ENCODE data around the gene DBNDD1. TPM values are rescaled to one million over a fixed set of nuclear protein-coding genes. Genes with fewer than 3 reads are reported as not detected.

The DBNDD1 gene
- total and polyA plus RNA-seq, 10 of the 15 experiments (the other 5 are each of a cell fraction or from before 2014, with no cell fraction given), result 0.06 to 4.6 (median 0.55) TPM

GRCh38 chr16:89958068-89958467, 61.2 kb downstream of the DBNDD1 start:
- Histone ChIP-seq H3K4me2 (ENCODE audit: control insufficient read depth, insufficient read depth) (no peak overlapping the region), H2AFZ (ENCODE audit: control insufficient read depth, low read depth, low read length) (no peak overlapping the region), H3K27ac (ENCODE audit: control insufficient read depth, insufficient read depth) (no peak overlapping the region), H3K9ac (ENCODE audit: control insufficient read depth, insufficient read depth, low read length) (no peak overlapping the region), H3K4me1 (ENCODE audit: control insufficient read depth, insufficient read depth, low read length) (peaks cover 23% of the 10 kb centered on the region), H3K4me3 (no peak overlapping the region), H3K79me2 (ENCODE audit: control insufficient read depth, insufficient read depth, low read length) (no peaks in the 10 kb centered on the region), H3K9me3 (replicated peaks; ENCODE audit: control insufficient read depth, insufficient read depth, low read length) (no peaks in the 10 kb centered on the region), H3K36me3 (ENCODE audit: control insufficient read depth in 2 of 2, insufficient read depth in 2 of 2, low read length in 1 of 2) (peaks cover 0 to 5% of the 10 kb centered on the region in 2 experiments), H3K27me3 (replicated peaks in 1 of 2; ENCODE audit: control insufficient read depth in 2 of 2, insufficient read depth in 2 of 2, low read length in 1 of 2) (no peaks in the 10 kb centered on the region), H4K20me1 (ENCODE audit: control insufficient read depth, insufficient read depth) (no peaks in the 10 kb centered on the region)
- BruUV-seq (replicated peaks), result no TSS peak
- FAIRE-seq (no peak), DNase-seq (ENCODE audit: low read depth, low spot score) (no peak), ATAC-seq (peak; percentile 29; the same call in 2 of the 3 replicates)
- 90% methylated on average over 7 of the region's 7 CpGs for WGBS (ENCODE audit: insufficient coverage, insufficient replicate concordance, low lambda C conversion rate, missing lambda C conversion rate)
- TF ChIP-seq ZZZ3 (IDR thresholded peaks at IDR 0.05; ENCODE audit: control insufficient read depth, insufficient read length, low read depth) (no peak), SP1 (IDR thresholded peaks at IDR 0.05; ENCODE audit: low read depth, low read length) (peak; percentile 66)
- TF ChIP-seq, protein P1, sequence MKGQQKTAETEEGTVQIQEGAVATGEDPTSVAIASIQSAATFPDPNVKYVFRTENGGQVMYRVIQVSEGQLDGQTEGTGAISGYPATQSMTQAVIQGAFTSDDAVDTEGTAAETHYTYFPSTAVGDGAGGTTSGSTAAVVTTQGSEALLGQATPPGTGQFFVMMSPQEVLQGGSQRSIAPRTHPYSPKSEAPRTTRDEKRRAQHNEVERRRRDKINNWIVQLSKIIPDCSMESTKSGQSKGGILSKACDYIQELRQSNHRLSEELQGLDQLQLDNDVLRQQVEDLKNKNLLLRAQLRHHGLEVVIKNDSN (IDR thresholded peaks at IDR 0.05; ENCODE audit: borderline replicate concordance, extremely low read length, insufficient read depth, low read depth, low read length), result peak; percentile 67
- SMC1A ChIA-PET (ENCODE audit: uncharacterized antibody, unreplicated experiment), result no interaction called here
- RAD21 ChIA-PET (ENCODE audit: unreplicated experiment), result no interaction called here
- POLR2A ChIA-PET, result no interaction called here
- CTCF ChIA-PET, result no interaction called here
- intact Hi-C loops (cut with micrococcal nuclease; ENCODE audit: unreplicated experiment), result no loop called here
- in situ Hi-C loops (cut with MboI), result no loop called here

DNA sequence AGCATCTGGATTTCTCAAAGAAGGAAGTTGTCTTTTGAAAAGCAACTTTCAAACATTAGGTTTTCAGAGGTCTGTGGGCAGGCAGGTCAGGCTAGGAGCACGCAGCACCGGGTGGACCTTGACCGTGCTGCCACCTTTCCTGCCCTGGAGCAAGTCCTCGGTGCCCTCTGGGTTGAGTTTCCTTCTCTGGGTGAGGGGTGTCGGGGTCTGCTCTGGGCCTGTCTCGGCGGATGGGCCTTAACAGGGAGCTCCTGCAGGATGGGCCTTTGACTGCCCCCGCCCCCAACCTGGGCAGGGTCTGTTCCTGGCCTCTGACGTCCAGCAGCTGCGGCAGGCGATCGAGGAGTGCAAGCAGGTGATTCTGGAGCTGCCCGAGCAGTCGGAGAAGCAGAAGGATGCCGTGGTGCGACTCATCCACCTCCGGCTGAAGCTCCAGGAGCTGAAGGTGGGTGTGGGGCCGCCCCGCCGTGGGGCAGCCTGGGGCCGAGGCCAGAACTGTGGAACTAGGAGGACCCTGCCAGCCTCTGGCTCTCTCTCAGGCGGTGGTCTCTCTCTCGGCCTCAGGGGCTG, 62.0 kb downstream of the DBNDD1 start:
- Histone ChIP-seq H4K20me1 (ENCODE audit: control insufficient read depth, insufficient read depth) (no peaks in the 10 kb centered on the region), H3K27me3 (replicated peaks in 1 of 2; ENCODE audit: control insufficient read depth in 2 of 2, insufficient read depth in 2 of 2, low read length in 1 of 2) (no peaks in the 10 kb centered on the region), H3K9me3 (replicated peaks; ENCODE audit: control insufficient read depth, insufficient read depth, low read length) (no peaks in the 10 kb centered on the region), H3K4me1 (ENCODE audit: control insufficient read depth, insufficient read depth, low read length) (peaks cover 31% of the 10 kb centered on the region), H3K79me2 (ENCODE audit: control insufficient read depth, insufficient read depth, low read length) (no peaks in the 10 kb centered on the region), H3K9ac (ENCODE audit: control insufficient read depth, insufficient read depth, low read length) (no peak overlapping the region), H3K4me2 (ENCODE audit: control insufficient read depth, insufficient read depth) (no peak overlapping the region), H3K27ac (ENCODE audit: control insufficient read depth, insufficient read depth) (no peak overlapping the region), H2AFZ (ENCODE audit: control insufficient read depth, low read depth, low read length) (no peak overlapping the region), H3K36me3 (ENCODE audit: control insufficient read depth in 2 of 2, insufficient read depth in 2 of 2, low read length in 1 of 2) (peaks cover 0 to 5% of the 10 kb centered on the region in 2 experiments), H3K4me3 (no peak overlapping the region)
- ChIA-PET POLR2A (no interaction called here), RAD21 (ENCODE audit: unreplicated experiment) (no interaction called here), SMC1A (ENCODE audit: uncharacterized antibody, unreplicated experiment) (no interaction called here), CTCF (no interaction called here)
- in situ Hi-C loops (cut with MboI) (no loop called here), intact Hi-C loops (cut with micrococcal nuclease; ENCODE audit: unreplicated experiment) (no loop called here)
- DNase-seq (ENCODE audit: low read depth, low spot score), result no peak
- no peak for FAIRE-seq
- no TSS peak for BruUV-seq (replicated peaks)
- WGBS (ENCODE audit: insufficient coverage, insufficient replicate concordance, low lambda C conversion rate, missing lambda C conversion rate), result 88% methylated on average over 21 of the region's 23 CpGs
- TF ChIP-seq NBN (IDR thresholded peaks at IDR 0.05), result no peak
- ATAC-seq, result no peak
